NCI-H2196 treated with DMSO at 0.1 percent for 48 hours (cell line): ENCODE data around the gene RPL6.
"Not testable (repeated sequence)": the region's sequence is repeated elsewhere in the genome, so short reads cannot be mapped to it uniquely, and the experiment has no call there.

ENCODE experiments used
- DNase-seq: peaks from one replicate; lab custom pipeline; 2025; ENCODE audit not compliant: unreplicated experiment; lab: John Stamatoyannopoulos, UW

RPL6 gene

DNA sequence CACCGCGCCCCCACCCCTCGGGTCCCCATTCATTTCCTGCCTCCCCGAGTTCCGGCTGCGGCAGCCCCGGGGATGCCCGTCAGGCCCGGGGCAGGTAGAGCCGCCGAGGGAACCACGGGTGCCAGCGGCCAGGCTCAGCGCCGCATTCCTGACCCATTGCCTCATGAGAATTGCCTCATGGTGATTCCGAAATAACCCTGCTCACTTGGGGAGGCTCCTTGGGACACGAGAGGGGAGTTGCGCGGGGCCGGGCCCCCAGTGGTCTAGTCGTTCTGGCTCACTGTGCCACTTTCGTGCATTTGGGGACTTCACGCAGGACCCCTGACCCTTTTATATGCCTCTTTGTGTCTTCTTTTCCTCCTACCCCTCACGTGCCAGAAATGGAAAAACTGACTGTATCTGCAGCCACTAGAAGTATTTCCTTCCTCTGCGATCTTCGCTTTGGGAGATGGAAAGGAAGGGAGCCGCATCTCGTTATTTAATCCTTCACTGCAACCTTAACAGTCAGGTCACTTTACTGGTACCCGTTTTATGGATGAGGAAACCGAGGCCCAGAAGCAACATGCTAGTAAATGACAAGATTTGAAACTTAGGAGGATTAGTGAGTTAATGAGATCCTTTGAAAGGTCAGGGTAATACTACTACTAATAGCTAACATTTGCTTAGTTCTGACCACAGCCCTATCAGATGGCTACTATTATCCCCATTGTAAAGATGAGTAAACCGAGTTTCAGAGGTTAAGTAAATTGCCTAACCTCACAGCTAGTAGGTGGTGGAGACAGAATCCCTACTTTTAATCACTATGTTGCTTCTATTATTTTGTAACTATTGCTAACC, 10.1 kb upstream of the RPL6 start:
- peak; percentile 35 for DNase-seq

DNA sequence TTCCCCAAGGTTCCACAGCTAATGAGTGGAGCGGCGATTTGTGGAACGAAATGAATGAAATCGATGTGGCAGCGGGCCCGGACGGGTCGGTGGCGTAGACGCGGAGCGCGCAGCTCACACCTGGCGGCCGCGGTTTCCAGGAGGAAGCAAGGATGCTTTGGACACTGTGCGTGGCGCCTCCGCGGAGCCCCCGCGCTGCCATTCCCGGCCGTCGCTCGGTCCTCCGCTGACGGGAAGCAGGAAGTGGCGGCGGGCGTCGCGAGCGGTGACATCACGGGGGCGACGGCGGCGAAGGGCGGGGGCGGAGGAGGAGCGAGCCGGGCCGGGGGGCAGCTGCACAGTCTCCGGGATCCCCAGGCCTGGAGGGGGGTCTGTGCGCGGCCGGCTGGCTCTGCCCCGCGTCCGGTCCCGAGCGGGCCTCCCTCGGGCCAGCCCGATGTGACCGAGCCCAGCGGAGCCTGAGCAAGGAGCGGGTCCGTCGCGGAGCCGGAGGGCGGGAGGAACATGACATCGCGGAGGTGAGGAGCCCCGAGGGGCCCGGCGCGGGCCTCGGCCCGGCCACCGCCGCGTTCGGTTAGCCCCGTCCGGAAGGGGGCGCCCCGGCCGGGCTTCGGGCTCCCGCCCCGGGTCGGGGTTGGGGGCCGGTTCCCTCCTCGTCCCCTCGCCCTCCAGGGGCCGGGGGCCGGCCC, 9.3 kb upstream of the RPL6 start, which contains the start of gene PTPN11:
Gene PTPN11 (plus strand): TSS at position 340 of the 689 bp plus-strand sequence. CDS start 165 bp downstream, at position 505.
- DNase-seq = peak; percentile 52

DNA sequence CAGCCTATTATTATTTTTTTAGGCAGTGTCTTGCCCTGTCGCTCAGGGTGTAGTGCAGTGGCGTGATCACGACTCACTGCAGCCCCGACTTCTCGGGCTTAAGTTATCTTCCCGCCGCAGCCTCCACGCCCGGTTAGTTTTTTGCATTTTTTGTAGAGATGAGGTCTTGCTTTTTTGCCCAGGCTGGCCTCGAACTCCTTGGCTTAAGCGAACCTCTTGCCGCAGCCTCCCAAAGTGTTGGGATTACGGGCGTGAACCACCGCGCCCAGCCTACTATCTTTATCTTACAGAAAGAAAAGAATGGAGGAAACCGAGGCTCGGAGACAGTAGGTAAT, 8.8 kb upstream of the RPL6 start:
- no peak for DNase-seq

DNA sequence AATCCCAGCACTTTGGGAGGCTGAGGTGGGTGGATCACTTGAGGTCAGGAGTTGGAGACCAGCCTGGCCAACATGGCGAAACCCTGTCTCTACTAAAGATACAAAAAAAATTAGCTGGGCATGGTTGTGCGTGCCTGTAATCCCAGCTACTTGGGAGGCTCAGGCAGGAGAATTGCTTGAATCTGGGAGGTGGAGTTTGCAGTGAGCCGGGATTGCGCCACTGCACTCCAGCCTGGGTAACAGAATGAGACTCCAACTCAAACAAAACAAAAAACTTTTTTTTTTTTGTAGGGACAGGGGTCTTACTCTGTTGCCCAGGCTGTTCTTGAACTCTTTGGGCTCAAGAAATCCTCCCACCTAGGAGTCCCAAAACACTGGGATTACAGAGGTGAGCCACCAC, 6.1 kb upstream of the RPL6 start:
- DNase-seq = not testable (repeated sequence)

DNA sequence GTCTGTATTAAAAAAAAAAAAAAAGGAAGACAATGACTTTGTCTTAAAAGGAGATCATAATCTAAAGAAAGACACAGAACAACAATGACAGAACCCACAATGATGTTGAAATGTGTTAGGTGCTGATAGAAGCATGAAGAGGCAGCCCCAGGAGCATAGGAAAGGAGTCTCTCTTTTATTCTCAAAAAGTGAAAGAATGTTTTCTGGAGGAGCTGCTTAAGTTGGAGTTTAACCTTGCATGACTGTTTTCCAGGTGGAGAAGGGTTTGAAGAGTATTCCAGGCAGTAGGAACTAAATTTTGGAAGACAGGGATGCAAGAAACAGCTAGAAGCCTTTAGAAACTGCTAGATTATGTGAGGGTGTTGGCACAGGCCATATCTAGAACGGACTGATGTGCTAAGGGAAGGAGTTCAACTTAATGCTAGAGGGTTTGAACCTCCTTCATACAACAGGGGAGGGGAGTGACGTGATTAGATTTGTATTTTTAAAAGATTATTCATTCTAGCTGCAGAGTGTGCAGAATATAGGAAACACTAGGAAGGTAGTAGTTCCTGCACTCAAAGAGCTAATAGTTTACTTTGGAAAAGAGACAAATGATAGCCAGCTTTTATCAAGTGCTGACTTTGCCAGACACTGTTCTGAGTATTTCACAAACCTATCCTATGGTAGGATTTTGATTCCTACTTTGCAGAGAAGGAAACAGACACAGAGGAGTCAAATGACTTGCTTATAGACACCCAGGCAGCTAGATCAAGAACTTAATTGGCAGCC, 4.6 kb upstream of the RPL6 start:
- DNase-seq = no peak

DNA sequence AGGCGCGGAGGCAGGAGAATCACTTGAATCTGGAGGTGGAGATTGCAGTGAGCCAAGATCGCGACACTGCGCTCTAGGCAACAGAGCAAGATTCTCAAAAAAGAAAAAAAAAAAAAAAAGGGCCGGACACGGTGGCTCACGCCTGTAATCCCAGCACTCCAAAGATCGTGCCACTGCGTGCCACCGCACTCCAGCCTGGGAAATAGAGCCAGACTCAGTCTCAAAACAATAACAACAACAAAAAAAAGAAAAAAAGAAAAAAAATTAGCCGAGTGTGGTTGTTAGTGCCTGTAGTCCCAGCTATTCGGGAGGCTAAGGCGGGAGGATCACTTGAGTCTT, 470 bp upstream of the RPL6 start:
- no peak for DNase-seq

DNA sequence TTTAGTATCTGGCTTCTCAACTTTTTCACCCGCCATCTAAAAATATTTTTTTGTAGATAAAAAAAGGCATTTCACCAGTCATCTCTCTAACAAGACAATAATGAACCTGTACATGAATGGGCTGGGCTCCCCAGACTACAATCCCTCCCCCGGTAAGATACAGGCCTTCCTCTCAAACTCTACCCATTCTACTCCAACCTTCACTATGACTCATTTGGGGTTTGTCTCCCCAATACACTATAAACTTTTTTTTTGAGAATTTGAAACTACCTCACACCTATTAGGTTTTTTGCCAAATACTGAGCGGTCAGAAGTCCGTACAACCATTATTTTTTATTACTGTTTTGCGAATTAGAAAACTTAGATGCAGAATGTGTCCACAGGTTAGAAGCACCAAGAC, 784 bp downstream of the RPL6 start:
- no peak for DNase-seq

DNA sequence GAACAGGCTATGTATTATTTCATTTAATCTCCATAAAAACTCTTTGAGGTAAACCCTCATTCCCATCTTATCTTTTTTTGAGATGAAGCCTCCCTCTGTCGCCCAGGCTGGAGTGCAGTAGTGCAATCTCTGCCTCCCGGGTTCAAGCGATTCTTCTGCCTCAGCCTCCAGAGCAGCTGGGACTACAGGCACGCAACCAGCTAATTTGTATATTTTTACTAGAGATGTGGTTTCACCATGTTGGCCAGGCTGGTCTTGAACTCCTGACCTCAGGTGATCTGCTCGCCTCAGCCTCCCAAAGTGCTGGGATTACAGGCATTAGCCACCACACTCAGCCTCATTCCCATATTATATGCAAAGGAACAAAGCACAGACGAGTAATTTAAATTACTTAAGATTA, 1.7 kb downstream of the RPL6 start:
- not testable (repeated sequence) for DNase-seq

DNA sequence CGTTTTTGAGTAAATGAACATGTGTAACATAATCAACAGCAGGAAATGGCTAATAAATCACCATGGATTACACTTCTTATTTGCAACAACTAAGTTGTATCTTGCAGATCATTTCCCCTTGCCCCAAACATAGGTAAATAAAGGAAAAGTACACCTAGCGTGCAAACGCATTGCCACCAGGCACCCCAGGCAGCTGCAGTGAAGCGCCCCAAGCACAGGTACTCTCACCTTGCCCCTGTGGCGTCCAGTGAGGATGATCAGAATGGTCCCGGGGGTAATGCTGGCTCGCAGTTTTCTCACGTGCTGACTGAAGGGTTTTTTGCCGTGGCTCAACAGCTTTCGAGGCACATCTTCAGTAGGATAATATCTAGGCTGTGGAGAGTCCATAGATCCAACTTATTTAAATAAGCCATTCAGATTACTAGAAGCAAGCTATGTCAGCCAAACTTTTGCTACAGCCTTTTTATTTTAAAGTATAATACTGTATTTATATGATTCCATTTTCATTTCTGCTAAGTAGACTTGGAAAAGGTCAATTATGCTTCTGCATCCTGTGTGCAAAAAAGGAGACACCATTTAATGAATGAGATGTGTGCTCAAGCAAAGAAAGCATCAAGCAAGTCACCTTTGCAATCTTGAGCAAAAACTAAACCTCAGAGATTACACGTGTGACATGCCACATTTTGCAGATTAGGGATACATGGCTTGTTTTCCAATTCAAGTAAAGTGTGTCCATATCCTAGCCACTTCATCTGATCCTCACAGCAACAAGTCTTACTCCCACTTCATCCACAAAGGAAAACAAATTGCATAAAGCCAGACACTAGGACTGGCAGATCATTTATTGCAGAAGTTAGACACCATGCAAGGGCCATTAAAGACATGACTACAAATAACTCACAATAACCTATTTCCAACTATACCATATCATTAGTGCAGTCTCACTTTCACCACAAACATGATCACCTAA, 2.6 kb downstream of the RPL6 start:
- no peak for DNase-seq

DNA sequence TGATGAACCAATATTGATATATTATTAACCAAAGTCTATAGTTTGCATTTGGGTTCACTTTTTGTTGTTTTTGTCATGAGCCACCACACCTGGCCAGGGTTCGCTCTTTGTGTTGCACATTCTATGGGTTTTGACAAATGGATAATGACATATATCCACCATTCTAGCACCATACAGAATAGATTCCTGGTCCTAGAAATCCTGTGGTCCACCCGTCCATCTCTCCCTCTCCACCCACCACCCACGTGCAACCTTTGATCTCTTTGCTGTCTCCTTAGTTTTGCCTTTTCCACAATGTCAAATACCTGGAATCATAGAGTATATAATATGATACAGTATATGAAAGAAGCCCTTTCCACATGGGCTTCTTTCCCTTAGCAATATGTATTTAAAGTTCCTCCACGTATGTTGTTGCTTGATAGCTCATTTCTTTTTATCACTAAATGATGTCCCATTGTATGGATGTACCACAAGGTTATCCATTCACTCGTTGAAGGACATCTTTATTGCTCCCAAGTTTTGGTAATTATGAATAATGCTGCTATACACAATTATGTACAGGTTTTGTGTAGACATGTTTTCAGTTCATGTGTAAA, 7.4 kb downstream of the RPL6 start:
- no peak for DNase-seq

DNA sequence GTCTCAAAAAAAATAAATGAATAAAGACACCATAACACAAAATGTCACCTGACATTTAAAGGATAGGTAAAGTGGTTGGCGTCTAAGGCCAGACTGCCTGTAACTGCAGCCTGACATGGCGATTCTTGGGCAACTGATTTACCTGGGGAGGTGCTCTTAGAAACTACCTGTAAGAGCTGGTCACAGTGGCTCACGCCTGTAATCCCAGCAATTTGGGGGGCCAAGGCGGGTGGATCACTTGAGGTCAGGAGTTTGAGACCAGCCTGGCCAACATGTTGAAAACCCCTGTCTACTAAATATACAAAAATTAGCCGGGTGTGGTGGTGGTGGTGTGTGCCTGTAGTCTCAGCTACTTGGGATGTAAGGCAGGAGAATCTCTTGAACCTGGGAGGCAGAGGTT, 8.4 kb downstream of the RPL6 start:
- no peak for DNase-seq

DNA sequence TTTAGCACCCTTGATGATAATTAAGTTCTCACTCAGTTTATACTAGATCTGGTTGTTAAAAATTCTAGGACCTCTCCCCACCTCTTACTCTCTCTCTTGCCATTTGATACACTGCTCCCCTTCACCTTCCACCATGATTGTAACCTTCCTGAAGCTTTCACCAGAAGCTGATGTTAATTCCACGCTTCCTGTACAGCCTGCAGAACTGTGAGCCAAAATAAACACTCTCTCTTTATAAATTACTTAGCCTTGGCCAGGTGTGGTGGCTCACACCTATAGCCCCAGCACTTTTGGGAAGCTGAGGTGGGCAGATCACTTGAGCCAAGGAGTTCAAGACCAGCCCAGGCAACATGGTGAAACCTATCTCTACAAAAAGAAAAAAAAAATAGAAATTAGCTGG, 16.1 kb downstream of the RPL6 start:
- no peak for DNase-seq

DNA sequence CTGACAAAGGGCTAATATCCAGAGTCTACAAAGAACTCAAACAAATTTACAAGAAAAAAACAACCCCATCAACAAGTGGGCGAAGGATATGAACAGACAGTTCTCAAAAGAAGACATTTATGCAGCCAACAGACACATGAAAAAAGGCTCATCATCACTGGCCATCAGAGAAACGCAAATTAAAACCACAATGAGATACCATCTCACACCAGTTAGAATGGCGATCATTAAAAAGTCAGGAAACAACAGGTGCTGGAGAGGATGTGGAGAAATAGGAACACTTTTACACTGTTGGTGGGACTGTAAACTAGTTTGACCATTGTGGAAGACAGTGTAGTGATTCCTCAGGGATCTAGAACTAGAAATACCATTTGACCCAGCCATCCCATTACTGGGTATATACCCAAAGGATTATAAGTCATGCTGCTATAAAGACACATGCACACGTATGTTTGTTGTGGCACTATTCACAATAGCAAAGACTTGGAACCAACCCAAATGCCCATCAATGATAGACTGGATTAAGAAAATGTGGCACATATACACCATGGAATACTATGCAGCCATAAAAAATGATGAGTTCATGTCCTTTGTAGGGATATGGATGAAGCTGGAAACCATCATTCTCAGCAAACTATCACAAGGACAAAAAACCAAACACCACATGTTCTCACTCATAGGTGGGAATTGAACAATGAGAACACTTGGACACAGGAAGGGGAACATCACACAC, 19.3 kb downstream of the RPL6 start:
- DNase-seq = not testable (repeated sequence)

DNA sequence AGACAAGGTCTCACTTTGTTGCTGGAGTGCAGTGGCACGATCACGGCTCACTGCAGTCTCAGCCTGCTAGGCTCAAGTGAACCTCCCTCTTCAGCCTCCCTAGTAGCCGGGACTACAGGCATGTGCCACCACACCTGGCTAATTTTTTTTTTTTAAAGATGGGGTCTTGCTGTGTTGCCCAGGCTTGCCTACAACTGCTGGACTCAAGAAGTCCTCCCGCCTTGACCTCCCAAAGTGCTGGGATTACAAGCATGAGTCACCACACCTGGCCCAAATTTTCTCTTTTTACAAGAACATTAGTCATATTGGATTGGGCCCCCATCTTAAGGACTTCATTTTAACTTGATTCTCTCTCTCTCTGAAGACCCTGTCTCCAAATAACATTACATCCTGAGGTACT, 20.2 kb downstream of the RPL6 start:
- DNase-seq = no peak

DNA sequence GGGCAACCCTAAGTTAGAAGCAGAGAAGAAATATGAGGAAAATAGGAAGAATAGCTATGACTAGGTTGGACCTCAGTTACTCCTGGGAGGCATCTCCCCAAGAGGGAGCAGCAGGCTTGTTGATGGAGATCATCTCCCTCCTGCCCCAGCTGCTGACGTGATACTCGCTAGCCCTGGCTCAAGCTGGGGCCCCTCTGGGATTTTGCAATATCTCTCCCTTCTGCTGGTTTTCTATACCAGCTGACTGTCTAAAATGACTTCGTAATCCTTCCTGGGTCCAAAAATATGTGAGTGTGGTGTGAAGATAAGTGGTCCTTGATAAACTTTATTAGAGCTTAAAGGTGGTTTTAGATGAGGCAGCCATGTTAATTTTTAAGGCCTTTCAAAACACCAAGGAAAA, 22.7 kb downstream of the RPL6 start:
- no peak for DNase-seq

DNA sequence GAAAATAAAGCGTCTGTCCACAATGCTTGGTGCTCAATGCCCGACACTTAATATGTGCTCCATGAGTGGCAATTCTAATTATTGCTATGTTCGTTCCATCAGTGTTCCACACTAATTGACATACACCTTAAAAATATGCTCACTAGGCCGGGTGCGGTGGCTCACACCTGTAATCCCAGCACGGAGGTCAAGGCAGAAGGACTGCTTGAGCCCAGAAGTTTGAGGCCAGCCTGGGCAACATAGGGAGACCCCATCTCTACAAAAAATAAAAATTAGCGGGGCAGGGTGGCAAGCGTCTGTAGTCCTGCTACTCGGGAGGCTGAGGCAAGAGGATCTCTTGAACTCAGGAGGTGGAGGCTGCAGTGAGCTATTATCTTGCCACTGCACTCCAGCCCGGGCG, 26.5 kb downstream of the RPL6 start:
- DNase-seq = no peak

DNA sequence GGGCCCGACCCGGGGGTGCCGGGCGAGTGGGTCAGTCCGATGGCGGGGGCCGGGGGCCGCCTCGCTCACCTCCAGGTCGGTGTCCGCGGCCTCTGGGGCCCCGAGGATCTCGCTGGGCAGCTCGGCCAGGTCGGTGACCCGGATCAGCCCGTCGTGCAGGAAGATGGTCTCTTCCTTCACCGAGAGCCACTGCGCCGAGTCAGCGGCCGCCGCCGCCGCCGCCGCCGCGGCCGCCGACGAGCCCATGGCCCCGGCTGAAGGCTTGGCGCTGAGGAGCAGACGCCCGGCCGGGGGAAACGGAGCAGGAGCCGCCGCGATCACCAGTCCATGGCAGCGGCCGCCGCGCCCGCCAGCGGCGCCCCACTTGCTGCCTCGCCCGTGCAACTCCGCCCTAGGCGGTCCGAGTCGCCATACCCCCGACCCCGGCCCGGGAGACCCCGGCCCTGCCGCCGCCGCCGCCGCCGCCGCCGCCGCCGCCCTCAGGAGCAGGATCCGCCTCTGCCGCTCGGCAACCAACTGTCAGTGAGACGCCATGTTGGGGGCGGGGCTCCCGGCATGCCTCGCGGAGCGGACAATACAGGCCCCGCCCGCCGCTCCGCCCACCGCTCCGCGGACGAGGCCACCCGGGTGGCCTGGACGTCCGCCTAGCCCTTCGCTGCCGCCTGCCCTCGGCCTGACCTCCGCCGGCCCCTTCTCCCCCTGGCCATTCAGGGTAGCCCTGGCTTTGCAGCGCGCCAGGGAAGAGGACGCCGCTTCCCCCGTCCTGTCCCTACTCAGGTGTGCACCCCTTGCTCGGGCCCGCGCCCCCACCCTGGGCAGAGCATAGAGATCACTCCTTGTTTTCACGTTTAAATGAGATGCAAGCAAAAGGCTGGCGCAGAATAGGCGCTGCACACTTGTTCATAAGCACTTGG, 27.3 kb downstream of the RPL6 start, which contains the start of gene HECTD4:
Gene HECTD4 (minus strand): TSS at position 549 of the 914 bp plus-strand sequence. CDS start 303 bp downstream, at position 246.
- DNase-seq = peak; percentile 85

DNA sequence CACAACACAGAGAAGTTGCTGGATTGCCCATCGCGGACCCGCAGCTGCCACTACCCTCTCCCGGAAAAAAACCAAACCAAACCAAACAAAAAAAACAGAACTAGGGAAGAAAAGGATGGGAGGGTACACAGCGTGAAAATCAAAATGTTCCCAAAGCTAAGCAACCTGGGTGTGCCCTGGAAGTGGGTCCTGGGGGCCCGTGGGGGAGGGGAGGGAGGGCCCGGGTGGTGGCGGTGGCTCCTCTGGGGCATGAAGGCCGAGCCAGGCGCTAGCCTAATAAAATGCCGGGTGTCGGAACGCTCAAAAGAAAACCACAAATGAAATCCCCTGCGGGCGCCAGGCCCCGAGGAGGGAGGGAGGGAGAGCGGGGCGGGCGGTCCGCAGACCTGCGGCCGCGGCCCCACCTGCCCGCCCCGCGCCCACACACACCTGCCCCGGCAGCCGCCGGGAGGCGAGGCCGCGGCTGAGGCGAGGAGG, 28.0 kb downstream of the RPL6 start:
- no peak for DNase-seq
